ENCODE data around the gene DPP10.

DNA sequence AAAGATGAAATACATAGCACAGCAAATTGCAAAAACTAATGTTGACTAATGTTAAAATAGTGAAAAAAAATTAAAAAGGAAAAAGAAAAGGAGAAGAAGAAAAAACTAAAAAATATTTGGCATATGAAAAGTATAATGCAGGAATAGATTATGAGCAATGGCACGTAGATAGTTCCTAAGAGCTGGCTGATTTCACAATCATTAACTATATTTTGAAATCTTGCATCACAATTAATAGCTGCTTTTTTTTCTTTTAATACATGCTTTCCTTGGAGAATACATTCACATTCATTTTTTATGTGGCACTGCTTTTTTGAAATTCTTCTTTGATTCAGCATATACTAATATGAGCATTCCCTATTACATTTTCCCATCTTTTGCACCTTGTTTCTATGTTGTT, 299.8 kb downstream of the DPP10 start:
- TF ChIP-seq, protein P1, sequence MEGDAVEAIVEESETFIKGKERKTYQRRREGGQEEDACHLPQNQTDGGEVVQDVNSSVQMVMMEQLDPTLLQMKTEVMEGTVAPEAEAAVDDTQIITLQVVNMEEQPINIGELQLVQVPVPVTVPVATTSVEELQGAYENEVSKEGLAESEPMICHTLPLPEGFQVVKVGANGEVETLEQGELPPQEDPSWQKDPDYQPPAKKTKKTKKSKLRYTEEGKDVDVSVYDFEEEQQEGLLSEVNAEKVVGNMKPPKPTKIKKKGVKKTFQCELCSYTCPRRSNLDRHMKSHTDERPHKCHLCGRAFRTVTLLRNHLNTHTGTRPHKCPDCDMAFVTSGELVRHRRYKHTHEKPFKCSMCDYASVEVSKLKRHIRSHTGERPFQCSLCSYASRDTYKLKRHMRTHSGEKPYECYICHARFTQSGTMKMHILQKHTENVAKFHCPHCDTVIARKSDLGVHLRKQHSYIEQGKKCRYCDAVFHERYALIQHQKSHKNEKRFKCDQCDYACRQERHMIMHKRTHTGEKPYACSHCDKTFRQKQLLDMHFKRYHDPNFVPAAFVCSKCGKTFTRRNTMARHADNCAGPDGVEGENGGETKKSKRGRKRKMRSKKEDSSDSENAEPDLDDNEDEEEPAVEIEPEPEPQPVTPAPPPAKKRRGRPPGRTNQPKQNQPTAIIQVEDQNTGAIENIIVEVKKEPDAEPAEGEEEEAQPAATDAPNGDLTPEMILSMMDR (conservative IDR thresholded peaks at IDR 0.05) = no peak
- TF ChIP-seq ZFX (IDR thresholded peaks at IDR 0.05) = no peak

Measured in C4-2B (cell line).